Endometrium (tissue), 2 donors: Measurements from ENCODE around the gene UBE2I.
"Not testable (repeated sequence)": the region's sequence is repeated elsewhere in the genome, so short reads cannot be mapped to it uniquely, and the experiment has no call there.

ENCODE experiments used
- FAIRE-seq: peaks from 2 replicates; lab custom pipeline; 2012; peaks lifted over from hg19 to GRCh38; lab: Jason Lieb, UNC
- donor health status: control.
- donor health status: control.

Gene UBE2I

DNA sequence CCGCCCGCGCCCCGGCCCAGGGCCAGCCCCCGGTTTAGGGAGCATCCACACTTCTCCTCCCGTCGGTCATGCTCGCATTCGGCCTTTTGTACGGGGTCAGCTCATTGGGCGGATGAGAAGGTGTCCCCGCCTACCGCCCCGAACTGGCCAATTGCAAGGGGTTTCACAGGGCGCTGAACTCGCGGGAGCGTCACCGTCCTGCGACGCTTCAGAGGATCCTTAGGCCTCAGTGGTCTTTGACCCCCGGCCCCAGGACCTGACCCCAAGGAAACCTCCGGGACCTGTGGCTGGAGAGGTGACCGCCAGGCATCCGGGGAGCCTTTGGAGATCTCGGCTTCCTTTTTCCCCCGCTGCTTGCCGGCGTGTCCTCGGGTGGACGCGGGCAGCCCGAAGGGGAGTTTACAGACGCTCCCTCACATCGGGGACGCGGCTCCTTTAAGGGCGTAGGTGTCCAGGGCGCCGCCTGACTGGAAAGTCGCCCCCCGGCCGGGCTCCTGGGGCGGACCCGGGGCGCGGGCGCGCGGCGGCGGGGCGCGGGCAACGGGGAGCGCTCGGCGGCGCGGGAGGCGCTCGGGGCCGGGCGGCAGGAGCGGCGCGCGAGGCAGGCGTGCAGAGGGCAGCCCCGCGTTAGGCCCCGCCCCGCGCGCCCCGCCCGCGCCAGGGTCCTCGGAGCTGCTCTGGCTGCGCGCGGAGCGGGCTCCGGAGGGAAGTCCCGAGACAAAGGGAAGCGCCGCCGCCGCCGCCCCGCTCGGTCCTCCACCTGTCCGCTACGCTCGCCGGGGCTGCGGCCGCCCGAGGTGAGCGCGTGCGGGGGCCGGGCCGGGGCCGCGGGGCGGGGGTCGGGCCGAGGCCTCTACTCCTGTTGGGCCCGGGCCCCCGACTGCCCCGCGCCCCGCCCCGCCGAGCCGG lies at the start of gene UBE2I:
Gene UBE2I (plus strand): TSS at position 660 of the 909 bp plus-strand sequence. CDS start 4,395 bp downstream, outside the sequence.
- no peak for FAIRE-seq

DNA sequence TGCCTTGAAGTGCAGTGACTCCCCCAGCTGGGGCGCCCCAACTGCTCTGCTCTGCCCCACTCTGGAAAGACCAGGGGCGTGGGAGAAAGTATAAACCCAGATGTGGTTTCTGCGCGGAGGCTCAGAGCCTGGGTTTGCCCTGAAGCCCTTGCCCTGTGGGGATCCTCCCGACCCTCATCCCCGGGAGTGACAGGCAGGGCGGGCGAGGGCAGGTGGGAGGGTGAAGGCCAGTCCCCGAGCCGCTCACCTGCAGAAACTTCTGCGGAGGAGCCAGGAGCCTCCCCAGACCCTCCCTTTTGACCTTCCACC lies 49.7 kb upstream of the UBE2I start:
- no peak for FAIRE-seq

DNA sequence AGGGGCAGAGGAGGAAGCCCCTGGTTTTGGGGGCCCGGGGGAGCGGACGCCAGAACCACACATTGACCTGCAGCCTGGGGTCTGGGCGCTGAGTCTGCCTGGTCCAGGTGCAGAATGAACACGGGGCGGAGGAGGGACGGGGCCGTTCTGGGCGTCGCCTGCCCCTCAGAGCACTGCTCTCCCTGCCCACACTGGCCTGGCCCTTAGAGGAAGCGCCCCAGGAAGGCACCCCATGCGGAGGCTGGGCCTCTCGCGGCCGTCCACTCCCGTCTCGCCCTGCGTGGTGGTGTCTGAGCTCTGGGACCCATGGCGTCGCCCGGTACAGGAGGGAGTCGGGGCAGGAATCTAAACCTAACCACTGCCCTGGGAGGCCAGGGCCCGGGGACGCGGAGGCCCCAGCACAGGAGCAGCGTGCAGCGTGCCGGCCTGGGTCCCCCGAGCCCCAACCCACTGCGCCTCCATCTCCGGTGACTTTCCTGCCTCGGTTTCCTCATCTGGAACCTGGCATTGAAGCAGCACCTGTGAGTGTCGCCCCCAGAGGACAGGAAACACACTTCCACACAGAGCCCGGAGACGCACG lies 49.2 kb upstream of the UBE2I start:
- no peak for FAIRE-seq

DNA sequence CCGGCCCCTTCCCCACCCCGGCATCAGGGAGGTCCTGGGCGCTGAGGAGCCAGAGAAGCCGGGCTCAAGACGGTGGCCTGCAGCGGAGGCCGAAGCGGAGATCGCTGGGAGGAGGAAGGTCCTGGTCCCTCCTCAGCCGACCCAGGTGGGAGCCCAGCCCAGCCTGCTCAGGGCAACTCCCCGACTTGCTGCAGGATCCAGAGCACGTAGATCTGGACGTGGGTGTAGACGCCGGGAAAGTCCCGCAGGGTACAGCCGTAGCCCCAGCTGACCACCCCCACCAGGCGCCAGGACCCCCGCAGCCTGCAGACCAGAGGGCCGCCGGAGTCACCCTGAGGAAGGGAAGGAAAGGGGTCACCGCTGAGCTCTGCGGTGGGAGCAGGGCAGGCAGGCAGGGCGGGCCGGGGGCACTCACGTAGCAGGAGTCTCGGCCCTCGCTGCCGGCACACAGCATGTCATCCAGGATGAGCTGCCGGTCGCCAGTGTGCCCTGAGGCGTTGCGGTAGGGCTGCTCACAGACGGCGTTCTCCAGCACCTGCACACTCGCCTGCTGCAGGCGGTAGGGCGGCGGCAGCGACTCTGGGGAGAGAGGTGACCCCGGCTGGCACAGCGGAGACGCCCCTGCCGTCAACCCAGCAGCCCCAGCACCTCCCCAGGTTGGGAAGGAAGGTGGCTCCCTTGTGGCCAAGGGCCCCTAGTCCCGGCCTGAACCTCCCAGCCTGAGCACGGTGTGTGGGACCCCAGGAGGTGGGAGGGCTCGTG lies 48.1 kb upstream of the UBE2I start:
- FAIRE-seq, result no peak

DNA sequence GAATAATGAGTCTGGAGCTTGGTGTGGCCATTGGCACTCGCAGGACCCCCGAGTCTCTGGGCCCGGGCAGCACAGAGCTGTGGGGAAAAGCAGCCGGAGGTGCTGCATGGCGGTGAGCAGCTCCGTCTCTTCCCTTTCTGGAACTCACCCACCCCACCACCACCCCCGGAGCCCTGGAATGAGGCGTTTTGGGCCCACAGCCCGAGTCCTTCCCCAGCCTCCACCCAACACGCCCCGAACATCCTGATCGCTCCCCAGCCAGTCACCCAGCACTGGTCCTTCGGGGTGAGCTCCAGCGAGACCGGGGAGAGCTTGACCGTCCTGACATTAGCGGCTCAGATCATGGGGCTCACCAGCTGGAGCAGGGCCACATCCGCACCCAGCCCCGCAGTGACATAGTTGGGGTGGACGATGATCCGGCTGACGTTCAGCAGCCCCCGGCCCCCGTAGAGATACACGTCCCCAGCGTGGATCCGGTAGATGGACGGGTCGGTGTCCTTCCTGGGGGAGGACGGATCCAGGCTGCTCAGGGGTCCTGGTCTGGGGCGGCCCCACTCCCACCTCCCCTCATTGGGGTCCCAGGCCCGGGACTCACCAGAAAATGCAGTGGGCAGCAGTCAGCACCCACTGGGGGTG lies 47.1 kb upstream of the UBE2I start:
- FAIRE-seq, result no peak

DNA sequence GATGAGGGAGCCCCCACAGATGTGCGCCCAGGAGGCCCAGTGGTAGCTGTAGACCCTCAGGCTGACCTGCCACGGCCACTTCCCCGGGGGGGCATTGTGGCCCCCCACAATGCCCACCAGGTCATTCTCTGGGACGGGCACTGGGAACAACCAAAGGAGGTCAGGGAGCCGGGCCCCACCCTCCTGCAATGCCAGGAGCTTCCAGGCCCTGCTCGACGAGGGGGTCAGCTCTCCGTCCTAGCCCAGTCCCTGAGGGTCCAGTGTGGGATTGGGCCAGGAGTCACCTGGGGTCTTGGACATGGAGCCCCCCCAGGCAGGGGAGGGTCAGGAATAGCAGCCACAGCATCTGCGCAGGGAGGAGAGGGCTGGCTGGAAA lies 46.6 kb upstream of the UBE2I start:
- no peak for FAIRE-seq

DNA sequence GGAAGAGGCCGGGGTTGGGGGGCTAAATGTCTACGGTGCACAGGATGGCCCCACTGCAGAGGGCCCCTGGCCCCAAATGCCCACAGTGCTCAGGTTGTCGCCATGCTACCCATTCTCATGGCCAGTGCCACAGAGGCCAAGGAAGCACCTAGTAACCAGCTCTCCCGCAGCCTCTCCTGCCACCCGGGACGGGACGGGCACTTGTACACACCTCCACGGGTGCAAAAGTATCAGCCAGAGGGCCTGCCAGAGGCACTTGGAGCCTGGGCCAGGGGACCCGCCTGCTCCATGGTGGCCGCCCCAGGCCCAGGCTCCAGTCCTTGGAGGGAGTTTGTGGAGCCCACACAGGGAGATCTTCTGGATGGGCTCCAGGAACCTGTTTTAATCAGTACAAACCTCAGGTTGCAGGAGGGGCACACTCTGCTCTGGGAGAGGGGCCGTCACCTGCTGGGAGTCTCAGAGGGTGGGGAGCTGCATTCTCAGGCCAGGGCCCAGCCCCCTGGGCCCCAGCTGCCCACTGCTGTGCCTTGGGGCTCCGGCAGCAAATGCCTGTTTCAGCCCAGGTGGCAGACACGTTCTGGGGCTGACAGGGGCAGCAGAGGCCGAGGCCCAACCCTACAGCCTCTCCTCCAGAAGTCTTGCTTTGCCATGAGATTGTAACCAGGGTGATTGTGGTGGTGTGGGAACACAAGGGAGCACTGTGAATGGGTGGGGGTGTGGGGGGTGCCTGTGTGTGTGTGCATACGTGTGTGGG lies 45.7 kb upstream of the UBE2I start:
- FAIRE-seq, result no peak

DNA sequence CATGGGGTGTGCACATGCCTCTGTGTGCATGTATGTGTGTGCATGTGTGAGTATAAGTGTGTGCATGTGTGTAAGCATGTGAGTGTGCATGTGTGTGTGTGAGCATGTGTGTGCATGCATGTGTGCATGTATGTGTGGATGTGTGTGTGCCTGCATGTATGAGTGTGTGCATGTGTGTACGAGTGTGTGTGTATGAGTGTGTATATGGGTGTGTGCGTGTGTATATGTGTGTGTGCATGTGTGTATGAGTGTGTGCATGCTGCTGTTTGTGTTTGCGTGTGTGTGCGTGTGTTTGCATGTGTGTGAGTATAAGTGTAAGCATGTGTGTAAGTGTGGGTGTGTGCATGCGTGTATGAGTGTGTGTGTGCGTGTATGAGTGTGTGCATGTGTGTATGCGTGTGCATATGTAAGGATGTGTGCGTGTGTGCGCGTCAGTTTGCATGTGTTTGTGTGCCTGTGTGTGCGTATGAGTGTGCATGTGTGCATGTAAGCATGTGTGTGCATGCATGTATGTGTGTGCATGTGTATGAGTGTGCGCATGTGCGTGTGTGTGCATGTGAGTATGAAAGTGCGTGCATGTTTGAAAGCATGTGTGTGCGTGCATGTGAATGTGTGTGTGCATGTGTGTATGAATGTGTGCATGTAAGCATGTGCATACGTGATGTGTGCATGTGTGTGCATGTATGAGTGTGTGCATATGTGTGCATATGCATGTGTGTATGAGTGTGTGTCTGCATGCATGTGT lies 44.9 kb upstream of the UBE2I start:
- FAIRE-seq, result no peak

DNA sequence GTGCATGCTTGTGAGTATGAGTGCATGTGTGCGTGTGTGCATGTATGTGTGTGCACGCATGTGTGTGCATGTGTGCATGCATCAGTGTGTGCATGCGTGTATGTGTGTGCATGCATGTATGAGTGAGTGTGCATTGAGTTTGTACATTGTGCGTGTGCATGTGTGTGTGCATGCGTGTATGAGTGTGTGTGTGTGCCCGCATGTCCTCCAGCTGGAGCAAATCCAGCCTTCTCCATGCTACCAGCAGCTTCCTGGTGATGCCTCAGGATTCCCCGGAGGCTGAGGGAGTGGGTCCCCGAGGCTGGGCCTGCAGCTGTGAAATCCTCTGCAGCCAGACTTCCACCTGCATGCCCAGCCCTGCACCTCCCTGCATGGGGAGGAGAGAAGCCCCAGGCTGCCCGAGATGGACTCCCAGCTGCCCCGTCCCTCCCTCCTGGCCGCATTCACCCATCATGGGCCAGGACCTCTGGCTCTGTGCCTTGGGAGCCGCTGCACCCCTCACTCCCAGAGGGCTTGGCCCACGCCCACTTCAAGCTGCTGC lies 44.3 kb upstream of the UBE2I start:
- no peak for FAIRE-seq

DNA sequence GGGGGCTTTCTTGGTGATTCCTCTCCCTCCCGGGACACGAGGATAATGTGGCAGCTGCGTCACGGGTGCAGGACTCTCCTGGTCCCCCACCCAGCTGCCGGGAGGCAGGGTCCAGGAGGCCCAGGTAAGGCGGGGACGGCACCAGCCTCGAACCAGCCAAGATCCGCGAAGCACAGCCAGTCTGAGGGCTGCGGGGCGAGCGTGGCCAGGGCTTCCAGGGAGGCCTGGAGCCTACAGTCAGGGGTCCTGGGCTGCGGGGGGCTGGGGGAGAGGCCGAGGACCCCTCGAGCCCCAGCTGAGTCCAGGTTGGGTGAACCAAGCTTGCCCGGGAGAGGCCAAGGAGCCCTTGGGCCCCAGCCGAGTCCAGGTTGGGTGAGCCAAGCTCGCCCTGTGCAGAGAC lies 43.6 kb upstream of the UBE2I start:
- FAIRE-seq, result no peak

DNA sequence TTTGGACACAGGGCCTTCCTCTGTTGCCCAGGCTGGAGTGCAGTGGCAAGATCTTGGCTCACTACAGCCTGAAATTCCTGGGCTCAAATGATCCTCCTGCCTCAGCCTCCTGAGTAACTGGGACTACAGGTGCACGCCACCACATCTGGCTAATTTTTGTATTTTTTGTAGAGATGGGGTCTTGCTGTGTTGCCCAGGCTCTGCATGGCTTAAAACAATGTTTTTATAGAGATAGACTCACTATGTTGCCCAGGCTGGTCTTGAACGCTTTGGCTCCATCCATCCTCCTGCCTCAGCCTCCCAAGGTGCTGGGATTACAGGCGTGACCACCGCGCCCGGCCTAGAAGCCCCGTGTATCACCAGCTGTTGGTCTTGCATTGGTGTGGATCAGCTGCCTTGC lies 40.0 kb upstream of the UBE2I start:
- not testable (repeated sequence) for FAIRE-seq

DNA sequence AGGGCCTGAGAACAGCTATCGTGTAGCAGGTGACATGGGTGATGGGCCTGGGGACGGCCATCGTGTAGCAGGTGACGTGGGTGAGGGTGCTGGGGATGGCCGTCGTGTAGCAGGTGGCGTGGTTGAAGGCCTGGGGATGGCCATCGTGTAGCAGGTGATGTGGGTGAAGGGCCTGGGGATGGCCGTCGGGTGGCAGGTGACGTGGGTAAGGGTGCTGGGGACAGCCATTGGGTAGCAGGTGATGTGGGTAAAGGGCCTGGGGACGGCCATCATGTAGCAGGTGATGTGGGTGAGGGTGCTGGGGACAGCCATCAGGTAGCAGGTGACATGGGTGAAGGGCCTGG lies 38.1 kb upstream of the UBE2I start:
- no peak for FAIRE-seq

DNA sequence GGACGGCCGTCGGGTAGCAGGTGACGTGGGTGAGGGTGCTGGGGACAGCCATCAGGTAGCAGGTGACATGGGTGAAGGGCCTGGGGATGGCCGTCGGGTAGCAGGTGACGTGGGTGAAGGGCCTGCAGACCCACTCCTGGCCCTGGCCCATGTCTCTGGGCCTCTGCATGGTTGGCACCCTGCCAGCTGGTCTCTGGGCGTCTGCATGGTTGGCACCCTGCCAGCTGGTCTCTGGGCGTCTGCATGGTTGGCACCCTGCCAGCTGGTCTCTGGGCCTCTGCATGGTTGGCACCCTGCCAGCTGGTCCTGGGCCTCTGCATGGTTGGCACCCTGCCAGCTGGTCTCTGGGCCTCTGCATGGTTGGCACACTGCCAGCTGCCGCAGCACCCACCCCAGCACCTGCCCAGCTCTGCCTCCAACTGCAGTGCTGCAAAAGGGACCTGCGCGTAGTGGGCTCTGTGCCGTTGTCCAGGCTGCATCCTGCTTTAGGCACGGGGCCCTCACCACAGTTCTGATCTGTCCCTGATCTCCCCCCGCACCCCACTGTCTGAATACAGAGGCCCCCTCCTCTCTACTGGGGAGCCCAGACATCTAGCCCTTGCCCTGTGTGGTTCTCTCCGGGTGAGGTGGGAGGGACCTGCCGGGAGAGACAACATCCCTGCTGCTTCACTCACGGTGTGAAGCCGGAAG lies 37.6 kb upstream of the UBE2I start:
- FAIRE-seq, result not testable (repeated sequence)

DNA sequence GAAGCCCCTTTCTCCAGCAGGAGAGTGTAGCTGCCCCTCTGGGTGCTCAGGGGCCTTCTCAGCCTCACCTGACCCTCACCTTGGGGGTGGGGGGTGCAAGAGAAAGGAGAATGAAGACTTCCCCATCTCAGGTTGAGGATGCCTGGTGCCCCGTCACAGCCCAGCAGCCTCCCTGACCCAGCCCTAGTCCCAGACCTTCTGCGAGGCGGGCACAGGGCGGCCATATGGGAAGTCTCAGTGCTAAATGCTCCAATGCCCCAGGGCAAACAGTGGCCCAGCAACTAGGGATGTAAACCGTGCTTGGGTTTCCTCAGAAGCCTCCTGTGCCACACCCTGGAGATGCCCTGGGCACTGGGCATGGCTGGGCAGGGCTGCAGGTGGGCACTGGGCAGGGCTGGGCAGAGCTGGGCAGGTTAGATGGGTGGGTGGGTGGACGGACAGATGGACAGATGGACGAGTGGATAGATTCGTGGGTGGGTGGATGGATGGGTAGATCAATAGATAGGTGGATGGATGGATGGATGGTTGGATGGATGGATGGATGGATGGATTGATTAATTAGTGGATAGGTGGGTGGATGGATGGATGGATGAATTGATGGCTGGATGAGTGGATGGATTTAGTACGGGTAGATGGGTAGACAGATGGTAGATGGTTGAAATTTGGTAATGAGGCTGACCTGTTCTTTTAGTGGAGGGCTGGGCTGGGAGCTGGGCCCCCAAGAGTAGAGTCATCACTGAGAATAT lies 36.8 kb upstream of the UBE2I start:
- FAIRE-seq, result no peak

DNA sequence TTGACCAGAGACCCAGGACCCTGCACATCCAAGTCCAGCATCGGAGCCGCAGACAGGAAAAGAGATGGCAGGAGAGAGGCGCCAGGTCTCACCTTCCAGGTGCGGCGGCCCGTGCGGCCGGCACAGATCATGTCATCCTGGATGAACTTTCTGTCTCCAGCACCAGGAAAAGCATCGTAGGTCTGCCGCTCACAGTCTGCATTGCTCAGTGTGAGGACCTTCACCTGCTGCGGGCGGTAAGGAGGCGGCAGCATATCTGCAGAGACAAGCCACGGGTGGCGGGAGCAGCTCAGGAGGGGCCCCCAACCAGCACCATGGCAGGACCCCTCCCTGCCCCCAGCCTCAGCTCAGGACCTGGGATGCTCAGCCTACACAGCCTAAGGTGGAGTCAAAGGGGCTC lies 35.6 kb upstream of the UBE2I start:
- FAIRE-seq, result no peak

DNA sequence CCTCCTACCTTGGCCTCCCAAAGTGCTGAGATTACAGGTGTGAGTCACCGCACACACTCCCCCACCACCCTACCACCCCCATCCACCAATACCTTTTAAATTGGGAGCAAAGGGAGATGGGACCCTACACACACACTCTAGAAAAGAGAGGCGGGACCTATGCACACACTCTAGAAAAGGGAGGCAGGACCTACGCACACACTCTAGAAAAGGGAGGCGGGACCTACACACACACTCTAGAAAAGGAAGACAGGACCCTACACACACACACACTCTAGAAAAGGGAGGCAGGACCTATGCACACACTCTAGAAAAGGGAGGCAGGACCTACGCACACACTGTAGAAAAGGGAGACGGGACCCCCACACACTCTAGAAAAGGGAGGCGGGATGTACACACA lies 34.7 kb upstream of the UBE2I start:
- no peak for FAIRE-seq

DNA sequence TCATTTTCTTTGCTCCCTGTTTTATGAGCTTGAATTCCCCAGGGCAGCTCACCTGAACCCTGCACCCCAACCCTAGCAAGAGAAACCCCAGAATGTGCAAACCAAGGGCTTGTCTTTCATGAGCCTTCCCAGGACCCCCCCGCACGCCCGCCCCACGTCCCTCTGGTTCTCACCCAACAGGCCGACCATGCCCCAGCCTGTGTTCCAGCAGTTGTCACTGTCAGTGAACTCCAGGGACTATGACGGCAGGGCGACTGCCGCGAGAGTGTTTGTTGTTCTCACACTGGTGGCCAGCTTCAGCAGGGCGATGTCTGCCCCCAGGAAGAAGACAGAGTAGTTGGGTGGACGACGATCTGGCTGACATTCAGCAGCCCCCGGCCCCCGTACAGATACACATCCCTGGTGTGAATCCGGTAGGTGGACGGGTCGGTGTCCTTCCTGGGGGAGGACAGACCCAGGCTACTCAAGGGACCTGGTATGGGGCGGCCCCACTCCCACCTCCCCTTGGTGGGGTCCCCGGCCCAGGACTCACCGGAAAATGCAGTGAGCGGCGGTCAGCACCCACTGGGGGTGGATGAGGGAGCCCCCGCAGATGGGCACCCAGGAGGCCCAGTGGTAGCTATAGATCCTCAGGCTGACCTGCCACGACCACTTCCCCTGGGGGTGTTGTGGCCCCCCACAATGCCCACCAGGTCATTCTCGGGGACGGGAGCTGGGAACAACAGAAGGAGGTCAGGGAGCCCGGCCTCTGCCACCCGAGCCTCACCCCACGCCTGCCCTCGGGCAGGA lies 33.5 kb upstream of the UBE2I start:
- no peak for FAIRE-seq

DNA sequence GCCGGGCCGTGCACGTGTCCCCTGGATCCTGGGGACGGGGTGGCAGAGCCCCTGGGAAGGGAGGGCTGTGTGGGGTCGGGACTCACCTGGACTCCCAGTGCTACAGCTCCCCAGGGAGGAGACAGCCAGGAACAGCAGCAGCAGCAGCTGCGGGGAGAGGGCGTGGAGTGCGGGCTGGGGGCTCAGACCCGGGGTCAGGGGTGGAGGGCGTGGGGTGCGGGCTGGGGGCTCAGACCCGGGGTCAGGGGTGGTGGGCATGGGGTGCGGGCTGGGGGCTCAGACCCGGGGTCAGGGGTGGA lies 32.9 kb upstream of the UBE2I start:
- no peak for FAIRE-seq

DNA sequence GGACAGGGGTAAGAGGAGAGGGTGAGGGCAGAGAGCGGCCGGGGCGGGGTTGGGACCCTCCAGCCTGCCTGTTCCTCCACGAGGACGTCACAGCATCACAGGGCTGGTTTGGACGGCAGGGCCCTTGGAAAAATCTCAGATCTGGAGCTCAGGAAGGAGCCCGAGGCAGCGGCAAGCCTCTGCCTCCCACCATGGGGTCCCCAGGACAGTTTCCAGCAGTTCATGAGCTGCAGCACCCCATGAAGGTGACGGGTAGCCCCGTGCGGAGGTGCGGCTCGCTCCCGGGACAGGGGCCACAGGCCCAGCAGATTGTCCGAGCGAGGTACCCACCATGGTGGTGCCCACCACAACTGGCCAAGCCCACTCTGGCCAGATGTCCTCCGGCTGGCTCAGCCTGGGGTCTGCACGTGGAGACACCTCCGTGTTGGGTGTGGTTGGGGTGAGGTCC lies 32.3 kb upstream of the UBE2I start:
- FAIRE-seq, result no peak
